IPS-18a (cell line): ENCODE data around the gene FRS3.

Source experiments
- H3K27ac ChIP-seq: one replicate; pipeline ENCODE4 v1.5.1; 2013; ENCODE audit warnings: low read length
- H3K27me3 ChIP-seq: one replicate; pipeline ENCODE4 v1.6.1; 2013; ENCODE audit warnings: mild to moderate bottlenecking, low read length; ENCODE audit not compliant: control insufficient read depth, insufficient read depth
- H3K36me3 ChIP-seq: one replicate; pipeline ENCODE4 v1.6.1; 2013; ENCODE audit warnings: low read depth, low read length; ENCODE audit not compliant: control insufficient read depth
- H3K4me1 ChIP-seq: one replicate; pipeline ENCODE4 v1.6.1; 2013; ENCODE audit warnings: low read depth, low read length; ENCODE audit not compliant: control insufficient read depth
- H3K4me3 ChIP-seq: one replicate; pipeline ENCODE4 v1.5.1; 2013; ENCODE audit warnings: low read length
- H3K9ac ChIP-seq: one replicate; pipeline ENCODE4 v1.6.1; 2013; ENCODE audit warnings: mild to moderate bottlenecking, low read length, moderate library complexity
- H3K9me3 ChIP-seq: one replicate; pipeline ENCODE4 v1.6.1; 2013; ENCODE audit warnings: low read depth, low read length; ENCODE audit not compliant: control insufficient read depth

FRS3 gene

GRCh38 chr6:41746107-41746506, 33.6 kb downstream of the FRS3 start:
- Histone ChIP-seq H3K4me1 (no peaks in the 10 kb centered on the region), H3K9ac (no peak overlapping the region), H3K9me3 (no peaks in the 10 kb centered on the region), H3K27ac (no peak overlapping the region), H3K27me3 (no peaks in the 10 kb centered on the region), H3K4me3 (no peak overlapping the region), H3K36me3 (no peaks in the 10 kb centered on the region)

GRCh38 chr6:41744236-41744787, 35.4 kb downstream of the FRS3 start:
- Histone ChIP-seq H3K4me1 (no peaks in the 10 kb centered on the region), H3K9ac (no peak overlapping the region), H3K4me3 (no peak overlapping the region), H3K27ac (no peak overlapping the region), H3K9me3 (no peaks in the 10 kb centered on the region), H3K36me3 (no peaks in the 10 kb centered on the region), H3K27me3 (no peaks in the 10 kb centered on the region)

GRCh38 chr6:41743406-41744235, 36.1 kb downstream of the FRS3 start:
- no peak overlapping the region for H3K27ac ChIP-seq
- H3K9ac ChIP-seq, result no peak overlapping the region
- H3K4me1 ChIP-seq, result no peaks in the 10 kb centered on the region
- no peak overlapping the region for H3K4me3 ChIP-seq
- no peaks in the 10 kb centered on the region for H3K36me3 ChIP-seq
- H3K27me3 ChIP-seq, result no peaks in the 10 kb centered on the region
- no peaks in the 10 kb centered on the region for H3K9me3 ChIP-seq

- Histone ChIP-seq H3K4me3 (no peak overlapping the region), H3K27ac (no peak overlapping the region), H3K27me3 (no peaks in the 10 kb centered on the region), H3K9ac (no peak overlapping the region), H3K9me3 (no peaks in the 10 kb centered on the region), H3K36me3 (no peaks in the 10 kb centered on the region), H3K4me1 (no peaks in the 10 kb centered on the region)
Observed at GRCh38 chr6:41741625-41742490, 37.8 kb downstream of the FRS3 start.

- no peaks in the 10 kb centered on the region for H3K36me3 ChIP-seq
- H3K4me3 ChIP-seq, result no peak overlapping the region
- H3K9me3 ChIP-seq, result no peaks in the 10 kb centered on the region
- no peak overlapping the region for H3K9ac ChIP-seq
- no peak overlapping the region for H3K27ac ChIP-seq
- H3K27me3 ChIP-seq, result no peaks in the 10 kb centered on the region
- peaks cover 4% of the 10 kb centered on the region for H3K4me1 ChIP-seq
Observed at GRCh38 chr6:41740366-41741162, 39.1 kb downstream of the FRS3 start.

- Histone ChIP-seq H3K9ac (no peak overlapping the region), H3K27me3 (no peaks in the 10 kb centered on the region), H3K4me1 (peaks cover 4% of the 10 kb centered on the region), H3K27ac (no peak overlapping the region), H3K9me3 (no peaks in the 10 kb centered on the region), H3K4me3 (no peak overlapping the region), H3K36me3 (no peaks in the 10 kb centered on the region)
Observed at GRCh38 chr6:41739041-41739440, 40.7 kb downstream of the FRS3 start.

GRCh38 chr6:41737591-41738130, 42.0 kb downstream of the FRS3 start:
- peaks cover 12% of the 10 kb centered on the region for H3K4me1 ChIP-seq
- no peak overlapping the region for H3K27ac ChIP-seq
- H3K4me3 ChIP-seq, result no peak overlapping the region
- no peak overlapping the region for H3K9ac ChIP-seq
- H3K9me3 ChIP-seq, result no peaks in the 10 kb centered on the region
- H3K36me3 ChIP-seq, result no peaks in the 10 kb centered on the region
- H3K27me3 ChIP-seq, result peaks cover 9% of the 10 kb centered on the region

GRCh38 chr6:41736800-41737555, 42.7 kb downstream of the FRS3 start:
- H3K4me3 ChIP-seq, result no peak overlapping the region
- no peak overlapping the region for H3K9ac ChIP-seq

GRCh38 chr6:41736186-41736733, 43.4 kb downstream of the FRS3 start:
- peaks cover 12% of the 10 kb centered on the region for H3K27me3 ChIP-seq
- no peaks in the 10 kb centered on the region for H3K36me3 ChIP-seq
- H3K4me3 ChIP-seq, result peak overlapping the region; percentile 39
- H3K9me3 ChIP-seq, result no peaks in the 10 kb centered on the region
- no peak overlapping the region for H3K27ac ChIP-seq
- peaks cover 15% of the 10 kb centered on the region for H3K4me1 ChIP-seq
- H3K9ac ChIP-seq, result no peak overlapping the region

More at GRCh38 chr6:41736800-41737555, 42.7 kb downstream of the FRS3 start:
- H3K27ac ChIP-seq, result no peak overlapping the region
- H3K9me3 ChIP-seq, result no peaks in the 10 kb centered on the region
- peaks cover 15% of the 10 kb centered on the region for H3K4me1 ChIP-seq
- peaks cover 12% of the 10 kb centered on the region for H3K27me3 ChIP-seq
- H3K36me3 ChIP-seq, result no peaks in the 10 kb centered on the region

- H3K27ac ChIP-seq, result no peak within 1 kb of the TSS
- no peaks in the 10 kb centered on the region for H3K36me3 ChIP-seq
- no peaks in the 10 kb centered on the region for H3K9me3 ChIP-seq
- H3K9ac ChIP-seq, result no peak within 1 kb of the TSS
- peak within 1 kb of the TSS; percentile 70 for H3K4me3 ChIP-seq
- peaks cover 12% of the 10 kb centered on the region for H3K27me3 ChIP-seq
- peaks cover 15% of the 10 kb centered on the region for H3K4me1 ChIP-seq
Observed at GRCh38 chr6:41735427-41736185, 44.1 kb downstream of the FRS3 start, which contains the start of gene TFEB. Gene TFEB (minus strand): TSS chr6:41735608. CDS start chr6:41691213, 44,395 bp downstream.
